ENCODE results near the gene SYT9. TPM values are rescaled to one million over a fixed set of nuclear protein-coding genes. Genes with fewer than 3 reads are reported as not detected.
"Not testable (repeated sequence)": the region's sequence is repeated elsewhere in the genome, so short reads cannot be mapped to it uniquely, and the experiment has no call there.

Gene SYT9
- total RNA-seq, 2 donors from 2014 or later, result 0.64 to 2.2 TPM

- Histone ChIP-seq H3K36me3 (no peaks in the 10 kb centered on the region), H3K9me3 (no peaks in the 10 kb centered on the region), H3K4me1 (replicated peaks) (peaks cover 17% of the 10 kb centered on the region), H3K27ac (peak overlapping the region; percentile 86 to 91), H3K27me3 (replicated peaks; ENCODE audit: insufficient read depth) (no peaks in the 10 kb centered on the region), H3K4me3 (peak overlapping the region; percentile 65 to 82)
- intact Hi-C loops (cut with DNase I), result loop anchor here (5.0 kb wide), 2 partner anchors 58 to 153 kb away; no protein-coding TSS in a partner anchor
- TF ChIP-seq POLR2A (IDR thresholded peaks at IDR 0.05) (no peak), POLR2AphosphoS5 (IDR thresholded peaks at IDR 0.05) (no peak)
- TF ChIP-seq, protein P1, sequence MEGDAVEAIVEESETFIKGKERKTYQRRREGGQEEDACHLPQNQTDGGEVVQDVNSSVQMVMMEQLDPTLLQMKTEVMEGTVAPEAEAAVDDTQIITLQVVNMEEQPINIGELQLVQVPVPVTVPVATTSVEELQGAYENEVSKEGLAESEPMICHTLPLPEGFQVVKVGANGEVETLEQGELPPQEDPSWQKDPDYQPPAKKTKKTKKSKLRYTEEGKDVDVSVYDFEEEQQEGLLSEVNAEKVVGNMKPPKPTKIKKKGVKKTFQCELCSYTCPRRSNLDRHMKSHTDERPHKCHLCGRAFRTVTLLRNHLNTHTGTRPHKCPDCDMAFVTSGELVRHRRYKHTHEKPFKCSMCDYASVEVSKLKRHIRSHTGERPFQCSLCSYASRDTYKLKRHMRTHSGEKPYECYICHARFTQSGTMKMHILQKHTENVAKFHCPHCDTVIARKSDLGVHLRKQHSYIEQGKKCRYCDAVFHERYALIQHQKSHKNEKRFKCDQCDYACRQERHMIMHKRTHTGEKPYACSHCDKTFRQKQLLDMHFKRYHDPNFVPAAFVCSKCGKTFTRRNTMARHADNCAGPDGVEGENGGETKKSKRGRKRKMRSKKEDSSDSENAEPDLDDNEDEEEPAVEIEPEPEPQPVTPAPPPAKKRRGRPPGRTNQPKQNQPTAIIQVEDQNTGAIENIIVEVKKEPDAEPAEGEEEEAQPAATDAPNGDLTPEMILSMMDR (IDR thresholded peaks at IDR 0.05), result no peak
- WGBS, result 2% methylated on average over 21 of the region's 31 CpGs
- peak; percentile 49 for DNase-seq (ENCODE audit: low spot score)
These were observed 262.4 kb downstream of the SYT9 start for GRCh38 chr11:7514099-7514591.

DNA sequence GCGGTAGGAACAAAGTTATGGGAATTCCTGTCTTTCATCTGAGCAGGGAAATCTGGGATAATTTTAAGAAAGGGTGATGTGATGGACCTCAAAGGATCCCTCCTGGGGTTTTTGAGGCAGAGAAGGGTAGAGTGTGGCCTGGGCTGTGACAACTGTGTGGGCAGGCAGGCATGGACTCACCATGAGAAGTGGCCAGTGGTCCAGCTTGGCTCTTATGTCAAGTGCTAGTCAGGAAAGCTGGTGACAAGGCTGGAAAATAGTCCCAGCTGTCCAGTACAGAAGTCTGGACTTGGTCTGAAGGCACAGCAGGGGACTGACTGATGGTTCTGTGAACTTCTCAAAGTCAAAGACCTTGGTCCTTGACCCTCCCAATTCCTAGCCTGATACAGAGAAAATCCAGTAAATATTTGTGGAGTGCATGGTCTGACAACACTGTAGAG lies 263.8 kb downstream of the SYT9 start:
- DNase-seq (ENCODE audit: low spot score), result no peak
- H3K27me3 ChIP-seq (replicated peaks; ENCODE audit: insufficient read depth), result no peaks in the 10 kb centered on the region
- H3K36me3 ChIP-seq, result no peaks in the 10 kb centered on the region
- no peaks in the 10 kb centered on the region for H3K9me3 ChIP-seq
- intact Hi-C loops (cut with DNase I), result no loop called here
- 74% methylated on average over 1 of the region's 1 CpG for WGBS
- TF ChIP-seq POLR2A (IDR thresholded peaks at IDR 0.05), result no peak
- TF ChIP-seq, protein P1 (IDR thresholded peaks at IDR 0.05), result no peak
- no peak for TF ChIP-seq POLR2AphosphoS5 (IDR thresholded peaks at IDR 0.05)
- peak overlapping the region in 1 of 2 donors; percentile 65 for H3K4me3 ChIP-seq
- peaks cover 17% of the 10 kb centered on the region for H3K4me1 ChIP-seq (replicated peaks)
- no peak overlapping the region for H3K27ac ChIP-seq

DNA sequence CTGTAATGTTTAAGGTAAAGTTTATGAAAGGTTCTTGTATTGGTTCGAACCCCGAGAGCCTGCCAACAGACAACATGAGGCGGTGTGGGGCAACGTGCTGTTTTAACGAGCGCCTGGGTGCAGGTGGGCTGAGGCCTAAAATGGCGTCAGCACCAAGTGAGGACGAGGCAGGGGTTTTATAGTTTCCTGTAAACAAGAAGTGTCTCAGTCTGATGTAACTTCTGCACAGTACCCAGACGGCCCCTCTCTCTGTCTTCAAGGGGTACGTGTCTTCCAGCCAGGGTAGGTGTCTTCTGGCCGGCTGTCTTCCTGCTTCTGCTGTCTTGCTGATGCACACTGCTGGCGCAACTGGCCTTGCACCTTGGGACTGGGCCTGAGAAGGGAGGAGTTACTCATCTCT lies 264.8 kb downstream of the SYT9 start:
- intact Hi-C loops (cut with DNase I), result no loop called here
- TF ChIP-seq POLR2AphosphoS5 (IDR thresholded peaks at IDR 0.05), result no peak
- TF ChIP-seq POLR2A (IDR thresholded peaks at IDR 0.05), result no peak
- TF ChIP-seq, protein P1 (IDR thresholded peaks at IDR 0.05), result no peak
- Histone ChIP-seq H3K27ac (no peak overlapping the region), H3K36me3 (no peaks in the 10 kb centered on the region), H3K4me3 (no peak overlapping the region), H3K9me3 (no peaks in the 10 kb centered on the region), H3K4me1 (replicated peaks) (peaks cover 10% of the 10 kb centered on the region), H3K27me3 (replicated peaks; ENCODE audit: insufficient read depth) (no peaks in the 10 kb centered on the region)
- 82% methylated on average over 12 of the region's 12 CpGs for WGBS
- no peak for DNase-seq (ENCODE audit: low spot score)

DNA sequence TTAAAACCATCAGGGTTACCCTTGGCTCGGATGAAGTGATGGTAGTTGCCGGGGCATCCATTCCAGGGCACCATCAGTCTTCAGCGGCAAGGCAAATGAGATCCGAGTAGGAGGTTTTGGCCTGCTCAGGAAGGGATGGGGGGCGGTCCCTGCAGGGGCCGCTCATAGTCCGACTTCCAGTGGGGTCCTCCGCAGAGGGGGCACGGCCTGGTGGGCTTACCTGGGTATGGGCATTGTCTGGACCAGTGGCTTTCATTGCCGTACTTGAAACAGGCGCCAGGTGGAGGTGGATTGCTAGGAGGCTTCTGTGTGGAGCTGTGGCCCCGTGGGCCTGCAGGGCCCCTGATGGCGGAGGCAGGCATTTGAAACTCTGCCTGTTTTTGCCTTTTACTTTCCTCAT lies 266.0 kb downstream of the SYT9 start:
- DNase-seq (ENCODE audit: low spot score); H3K4me1 ChIP-seq (replicated peaks); H3K27ac ChIP-seq; H3K9me3 ChIP-seq; H3K27me3 ChIP-seq (replicated peaks; ENCODE audit: insufficient read depth); H3K36me3 ChIP-seq; H3K4me3 ChIP-seq; intact Hi-C loops (cut with DNase I): not testable (repeated sequence)
- 98% methylated on average over 13 of the region's 13 CpGs for WGBS

MicroRNAs within 50 kb of the gene (microRNA counts, 767-probe panel; counts per million panel counts)
- microRNA hsa-miR-302e, result 431 to 2,402 counts per million in 2 donors

Small RNA genes within 50 kb of the gene (microRNA-seq; reads per million reads assigned to microRNA genes)
- not detected for gene MIR302E

Small RNA genes within 50 kb of the gene (small RNA-seq; reads per million reads assigned to genes)
- 0 reads per million in 2 donors for gene MIR302E

Other genes starting within 250 kb of the SYT9 start
- 1 to 10 TPM; 3.1 to 3.6 TPM for gene ZNF214, start 231.6 kb upstream of the SYT9 start, total RNA-seq
- 1 to 10 TPM in 1 of 2 donors, under 1 TPM in 1; 0.27 to 1.1 TPM for gene NLRP14, start 231.4 kb upstream of the SYT9 start, total RNA-seq
- 10 to 100 TPM in 1 of 2 donors, not detected in 1; 12.0 TPM for gene RBMXL2, start 162.9 kb upstream of the SYT9 start, total RNA-seq
- 1 to 10 TPM; 3.5 to 4.4 TPM for gene OLFML1, start 233.6 kb downstream of the SYT9 start, total RNA-seq

All from prostate gland (tissue), 2 donors.